Thymus (tissue), 11 donors: ENCODE data around the gene NSMF. TPM values are rescaled to one million over a fixed set of nuclear protein-coding genes. Genes with fewer than 3 reads are reported as not detected.

Experiments
- DNase-seq, 9 donors: peaks; one replicate each; pipeline ENCODE4 v3.0.0-alpha.2; 2013; ENCODE audit warnings: low spot score in 9 of 9, low read depth in 6 of 9, missing footprints in 1 of 9
- H3K27ac ChIP-seq, 2 donors: one replicate each; pipeline ENCODE4 v1.5.1; 2013; ENCODE audit warnings: control low read depth in 1 of 2, low read depth in 1 of 2, low read length in 1 of 2, mild to moderate bottlenecking in 1 of 2, moderate library complexity in 1 of 2
- H3K27me3 ChIP-seq, 2 donors: one replicate each; pipeline ENCODE4 v1.5.1; 2013; ENCODE audit warnings: low read length in 1 of 2; ENCODE audit not compliant: control insufficient read depth in 2 of 2, insufficient read depth in 1 of 2
- H3K36me3 ChIP-seq, 2 donors: one replicate each; pipeline ENCODE4 v1.5.1; 2013; ENCODE audit warnings: low read length in 1 of 2, mild to moderate bottlenecking in 1 of 2, moderate library complexity in 1 of 2; ENCODE audit not compliant: control insufficient read depth in 2 of 2, insufficient read depth in 2 of 2
- H3K4me1 ChIP-seq, 2 donors: one replicate each; pipeline ENCODE4 v1.5.1; 2013; ENCODE audit warnings: low read length in 2 of 2; ENCODE audit not compliant: control insufficient read depth in 2 of 2, insufficient read depth in 2 of 2
- H3K4me3 ChIP-seq, 2 donors: one replicate each; pipeline ENCODE4 v1.5.1; 2013; ENCODE audit warnings: low read length in 2 of 2, control low read depth in 1 of 2, mild to moderate bottlenecking in 1 of 2
- H3K9me3 ChIP-seq, 2 donors: one replicate each; pipeline ENCODE4 v1.5.1; 2013; ENCODE audit warnings: low read length in 1 of 2, mild to moderate bottlenecking in 1 of 2; ENCODE audit not compliant: control insufficient read depth in 2 of 2, insufficient read depth in 1 of 2
- WGBS: extraction: QIAGEN DNeasy Blood & Tissue Kit; methylation state at CpG from one replicate; pipeline ENCODE4 v1.1.7; 2013; 5-methylcytosine and 5-hydroxymethylcytosine counted together
- polyA plus RNA-seq: library from polyadenylated mRNA; stranded (reverse); fragments of 200-250 nt; gene quantifications from one replicate; pipeline ENCODE4 v1.2.3, GENCODE V29; 2013
- total RNA-seq: library from RNA; stranded (reverse); fragments of 120-200 nt; gene quantifications from one replicate; pipeline ENCODE4 v1.2.4, GENCODE V29; 2013
- donor health status: healthy.

Gene NSMF
- total and polyA plus RNA-seq, 2 donors: 14.9 to 77.6 TPM

- H3K4me1 ChIP-seq: no peaks in the 10 kb centered on the region
- 78% methylated on average over 45 of the region's 45 CpGs for WGBS
- DNase-seq: no peak
- no peaks in the 10 kb centered on the region for H3K27me3 ChIP-seq
- H3K4me3 ChIP-seq: no peak overlapping the region
- H3K36me3 ChIP-seq: no peaks in the 10 kb centered on the region
- H3K9me3 ChIP-seq: peaks cover 3 to 31% of the 10 kb centered on the region in 2 donors
- H3K27ac ChIP-seq: no peak overlapping the region
Measured at GRCh38 chr9:137500666-137501397, 41.7 kb upstream of the NSMF start.

GRCh38 chr9:137499858-137500661 lies 40.9 kb upstream of the NSMF start:
- peaks cover 3 to 28% of the 10 kb centered on the region in 2 donors for H3K9me3 ChIP-seq
- WGBS: 96% methylated on average over 36 of the region's 36 CpGs
- no peak overlapping the region for H3K4me3 ChIP-seq
- no peaks in the 10 kb centered on the region for H3K4me1 ChIP-seq
- no peaks in the 10 kb centered on the region for H3K36me3 ChIP-seq
- H3K27ac ChIP-seq: no peak overlapping the region
- DNase-seq: no peak
- no peaks in the 10 kb centered on the region for H3K27me3 ChIP-seq

- no peak for DNase-seq
- Histone ChIP-seq H3K36me3 (no peaks in the 10 kb centered on the region), H3K4me1 (no peaks in the 10 kb centered on the region), H3K27me3 (no peaks in the 10 kb centered on the region), H3K4me3 (no peak overlapping the region), H3K9me3 (peaks cover 3 to 28% of the 10 kb centered on the region in 2 donors), H3K27ac (no peak overlapping the region)
- WGBS: 98% methylated on average over 16 of the region's 16 CpGs
Measured at GRCh38 chr9:137499416-137499815, 40.3 kb upstream of the NSMF start.

GRCh38 chr9:137498720-137499150 lies 39.6 kb upstream of the NSMF start:
- H3K27me3 ChIP-seq: no peaks in the 10 kb centered on the region
- no peaks in the 10 kb centered on the region for H3K4me1 ChIP-seq
- H3K4me3 ChIP-seq: no peak overlapping the region
- peaks cover 3 to 28% of the 10 kb centered on the region in 2 donors for H3K9me3 ChIP-seq
- 96% methylated on average over 16 of the region's 16 CpGs for WGBS
- H3K27ac ChIP-seq: no peak overlapping the region
- H3K36me3 ChIP-seq: no peaks in the 10 kb centered on the region
- no peak for DNase-seq

GRCh38 chr9:137497921-137498719 lies 39.0 kb upstream of the NSMF start:
- Histone ChIP-seq H3K36me3 (no peaks in the 10 kb centered on the region), H3K4me3 (no peak overlapping the region), H3K27ac (no peak overlapping the region), H3K9me3 (peaks cover 3 to 31% of the 10 kb centered on the region in 2 donors), H3K27me3 (no peaks in the 10 kb centered on the region), H3K4me1 (no peaks in the 10 kb centered on the region)
- no peak for DNase-seq
- WGBS: 95% methylated on average over 36 of the region's 36 CpGs

GRCh38 chr9:137496601-137497375 lies 37.7 kb upstream of the NSMF start:
- no peak for DNase-seq
- Histone ChIP-seq H3K27me3 (no peaks in the 10 kb centered on the region), H3K27ac (no peak overlapping the region), H3K36me3 (no peaks in the 10 kb centered on the region), H3K9me3 (peaks cover 3 to 27% of the 10 kb centered on the region in 2 donors), H3K4me1 (no peaks in the 10 kb centered on the region), H3K4me3 (no peak overlapping the region)
- 98% methylated on average over 27 of the region's 27 CpGs for WGBS

- H3K36me3 ChIP-seq: no peaks in the 10 kb centered on the region
Measured at GRCh38 chr9:137494550-137495351, 35.6 kb upstream of the NSMF start.

GRCh38 chr9:137494104-137494544 lies 35.0 kb upstream of the NSMF start:
- no peaks in the 10 kb centered on the region for H3K36me3 ChIP-seq
- no peak overlapping the region for H3K4me3 ChIP-seq
- H3K27me3 ChIP-seq: no peaks in the 10 kb centered on the region
- H3K4me1 ChIP-seq: no peaks in the 10 kb centered on the region
- peaks cover 0 to 6% of the 10 kb centered on the region in 2 donors for H3K9me3 ChIP-seq
- no peak for DNase-seq
- 81% methylated on average over 13 of the region's 13 CpGs for WGBS
- no peak overlapping the region for H3K27ac ChIP-seq

More at GRCh38 chr9:137494550-137495351, 35.6 kb upstream of the NSMF start:
- H3K27me3 ChIP-seq: no peaks in the 10 kb centered on the region
- no peak overlapping the region for H3K4me3 ChIP-seq
- no peak for DNase-seq
- peaks cover 0 to 8% of the 10 kb centered on the region in 2 donors for H3K9me3 ChIP-seq
- H3K27ac ChIP-seq: no peak overlapping the region
- no peaks in the 10 kb centered on the region for H3K4me1 ChIP-seq
- 99% methylated on average over 46 of the region's 46 CpGs for WGBS
